Fibroblast of villous mesenchyme (primary cell): ENCODE measurements around the gene SSMEM1. TPM values are rescaled to one million over a fixed set of nuclear protein-coding genes. Genes with fewer than 3 reads are reported as not detected.

Source experiments
- DNase-seq: peaks from one replicate; pipeline ENCODE4 v3.0.0-alpha.2; 2010; ENCODE audit warnings: low read depth
- H3K4me3 ChIP-seq: 2 replicates; pipeline ENCODE4 v1.5.1; 2011; ENCODE audit warnings: low read depth, mild to moderate bottlenecking, low read length
- CTCF ChIP-seq: IDR thresholded peaks from 2 replicates; pipeline ENCODE4 v1.5.1; 2012; ENCODE audit warnings: low read depth, mild to moderate bottlenecking, low read length; ENCODE audit not compliant: insufficient read depth
- total RNA-seq: library from RNA; depleted of rRNA; stranded (reverse); fragments of >200 nt; gene quantifications from 2 replicates; pipeline ENCODE4 v1.2.3, GENCODE V29; 2012

Gene SSMEM1
- total RNA-seq, 1 donor = 0.43 TPM

DNA sequence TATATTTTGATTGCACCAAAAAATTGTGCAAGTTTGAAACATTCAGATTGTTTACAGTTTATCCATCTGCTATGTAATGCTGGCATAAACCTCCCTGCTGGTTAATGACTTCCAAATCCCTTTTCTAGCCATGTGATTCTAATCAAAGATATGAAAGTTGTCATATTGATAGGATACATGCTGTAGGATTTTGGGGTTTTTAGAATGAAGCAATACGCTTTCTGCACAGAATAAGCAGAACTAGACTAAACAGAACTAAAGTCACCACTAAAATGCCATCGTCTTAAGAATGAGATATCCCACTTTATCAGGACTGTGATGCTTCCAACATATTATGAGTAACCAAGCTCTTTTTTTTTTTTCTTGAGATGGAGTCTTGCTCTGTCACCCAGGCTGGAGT, 856 bp downstream of the SSMEM1 start:
- no peak overlapping the region for H3K4me3 ChIP-seq
- no peak for TF ChIP-seq CTCF
- DNase-seq = peak; percentile 97

GRCh38 chr7:130210181-130210935, 2.7 kb downstream of the SSMEM1 start:
- H3K4me3 ChIP-seq = no peak overlapping the region
- TF ChIP-seq CTCF = no peak
- DNase-seq = peak; percentile 60

GRCh38 chr7:130213828-130214227, 6.2 kb downstream of the SSMEM1 start:
- H3K4me3 ChIP-seq = no peak overlapping the region
- TF ChIP-seq CTCF = no peak
- no peak for DNase-seq

GRCh38 chr7:130216025-130216424, 8.4 kb downstream of the SSMEM1 start:
- no peak for TF ChIP-seq CTCF
- DNase-seq = no peak
- H3K4me3 ChIP-seq = no peak overlapping the region

GRCh38 chr7:130216750-130217149, 9.1 kb downstream of the SSMEM1 start:
- no peak for TF ChIP-seq CTCF
- DNase-seq = peak; percentile 70
- H3K4me3 ChIP-seq = no peak overlapping the region

DNA sequence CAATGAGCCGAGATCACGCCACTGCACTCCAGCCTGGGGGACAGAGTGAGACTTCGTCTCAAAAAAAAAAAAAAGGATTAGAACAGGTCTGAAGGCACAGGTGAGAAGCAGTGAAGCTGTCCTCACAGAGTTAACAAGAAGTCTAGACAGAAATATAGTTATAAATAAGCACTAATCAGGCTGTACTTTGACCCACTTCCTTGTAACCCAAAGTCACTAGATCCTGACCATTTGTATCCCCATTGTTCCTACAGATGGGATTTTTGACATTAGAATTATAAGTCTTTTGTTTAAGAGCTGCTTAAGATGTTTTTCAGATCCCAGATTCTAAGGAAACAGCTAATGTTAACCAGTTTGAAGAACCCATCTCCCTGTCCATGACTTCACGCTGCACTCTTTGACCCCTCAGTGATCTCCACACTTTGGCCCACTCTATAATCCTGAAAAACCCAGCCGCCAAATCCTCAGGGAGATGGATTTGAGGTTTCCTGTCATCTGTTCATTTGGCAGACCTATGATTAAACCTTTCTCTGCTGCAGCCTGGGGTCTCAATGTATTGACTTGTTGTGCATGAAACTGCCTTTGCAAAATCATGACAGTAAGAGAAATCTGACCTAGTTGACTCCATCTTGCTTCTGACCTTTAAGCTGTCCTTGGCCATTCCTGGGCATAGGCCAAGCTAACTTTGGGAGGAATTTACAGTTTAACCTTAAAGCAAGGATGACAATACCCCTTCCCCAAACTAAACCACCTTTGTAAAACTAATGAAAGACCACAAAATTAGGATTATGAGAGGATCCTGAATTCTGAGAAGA, 11.4 kb downstream of the SSMEM1 start:
- no peak for DNase-seq
- no peak overlapping the region for H3K4me3 ChIP-seq
- TF ChIP-seq CTCF = no peak
